GM23248 (cell line): ENCODE measurements around the gene ISOC1.

Experiments used
- EZH2 ChIP-seq: fragments of 200-600 bp; sonication (generic); IDR thresholded peaks from 2 replicates; pipeline ENCODE4 v1.6.1; 2018; ENCODE audit warnings: antibody characterized with exemption, mild to moderate bottlenecking; ENCODE audit not compliant: insufficient read depth, poor library complexity, severe bottlenecking
- EZH2phosphoT487 ChIP-seq: fragments of 200-600 bp; sonication (generic); IDR thresholded peaks from 2 replicates; pipeline ENCODE4 v1.6.1; 2018; ENCODE audit warnings: antibody characterized with exemption, moderate library complexity, mild to moderate bottlenecking, low read depth; ENCODE audit not compliant: insufficient read depth

- TF ChIP-seq EZH2phosphoT487 (no peak), EZH2 (no peak)
Observed at GRCh38 chr5:129155876-129156275, 61.3 kb downstream of the ISOC1 start.
